ENCODE data around the gene NHLRC2. TPM values are rescaled to one million over a fixed set of nuclear protein-coding genes. Genes with fewer than 3 reads are reported as not detected.

The NHLRC2 gene
- total and polyA plus RNA-seq, 2 experiments from 2014 or later, result 15.5 to 28.1 TPM

DNA sequence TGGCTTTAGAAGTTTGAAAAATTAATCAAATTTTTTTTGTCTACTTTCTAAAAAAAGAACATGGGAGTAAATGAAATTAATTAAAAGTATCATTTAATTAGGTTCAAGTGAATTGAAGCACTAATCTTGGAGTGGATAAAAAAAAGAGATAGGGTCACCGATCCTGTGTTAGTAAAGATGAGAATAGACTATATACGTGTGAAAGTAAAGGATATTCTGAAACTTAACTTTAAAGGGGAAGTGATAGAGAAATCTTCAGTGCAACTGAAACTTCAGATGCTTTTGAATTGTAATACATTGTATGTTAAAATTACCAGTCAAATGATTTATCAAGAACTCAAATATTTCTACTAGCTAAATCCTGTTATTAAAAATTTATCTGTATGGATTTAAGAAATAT lies 4.8 kb downstream of the NHLRC2 start:
- H3K27ac Mint-ChIP-seq, result no peak overlapping the region
- H3K27me3 Mint-ChIP-seq (ENCODE audit: insufficient read depth, low read depth, poor library complexity), result peaks cover 7% of the 10 kb centered on the region
- Histone ChIP-seq H3K79me2 (replicated peaks; ENCODE audit: insufficient read depth) (peaks cover 44% of the 10 kb centered on the region), H3K27ac (ENCODE audit: low read depth) (no peak overlapping the region), H3K27me3 (ENCODE audit: insufficient read depth) (no peaks in the 10 kb centered on the region), H3K4me2 (no peak overlapping the region), H4K20me1 (replicated peaks; ENCODE audit: insufficient read depth) (no peaks in the 10 kb centered on the region), H3K36me3 (ENCODE audit: insufficient read depth) (peaks cover 24% of the 10 kb centered on the region), H3K4me1 (ENCODE audit: insufficient read depth) (peaks cover 11% of the 10 kb centered on the region), H3K9me2 (ENCODE audit: insufficient read depth) (no peaks in the 10 kb centered on the region), H3F3A (replicated peaks; ENCODE audit: low read depth) (no peaks in the 10 kb centered on the region), H3K4me3 (no peak overlapping the region), H2AFZ (no peak overlapping the region)
- TF ChIP-seq STAT1 (IDR thresholded peaks at IDR 0.05; ENCODE audit: unreplicated experiment), result no peak
- no peak for TF ChIP-seq POLR2AphosphoS5 (IDR thresholded peaks at IDR 0.05; ENCODE audit: low read depth)
- DNase-seq (ENCODE audit: low spot score), result no peak
- H3K36me3 Mint-ChIP-seq (ENCODE audit: low read depth), result peaks cover 48% of the 10 kb centered on the region
- peaks cover 8% of the 10 kb centered on the region; the same call in 1 of the 3 replicates for H3K4me1 Mint-ChIP-seq
- ATAC-seq, result no peak
- H3K9me3 Mint-ChIP-seq, result peaks cover 2% of the 10 kb centered on the region; the same call in 1 of the 3 replicates
- H3K4me3 Mint-ChIP-seq, result no peak overlapping the region

DNA sequence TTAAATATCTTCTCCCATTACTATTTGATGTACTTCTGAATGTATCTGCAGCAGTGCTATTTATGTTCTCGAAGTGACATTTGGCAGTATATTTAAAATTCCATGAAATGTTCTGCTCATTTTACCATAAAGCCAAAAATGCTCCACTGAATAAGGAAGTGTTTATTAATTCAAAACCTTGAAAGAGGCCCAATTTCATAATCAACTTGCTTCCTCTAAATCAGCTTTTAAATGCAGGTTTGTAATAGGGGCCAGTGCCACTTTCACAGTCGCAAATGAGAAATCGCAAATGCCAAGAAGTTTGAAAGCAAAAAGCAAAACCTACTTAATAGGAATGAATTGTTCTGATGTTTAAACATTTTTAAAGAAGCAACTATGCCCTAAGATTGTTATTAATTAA lies 11.4 kb downstream of the NHLRC2 start:
- Mint-ChIP-seq H3K36me3 (ENCODE audit: low read depth) (peaks cover 26% of the 10 kb centered on the region), H3K9me3 (no peaks in the 10 kb centered on the region; the same call in 2 of the 3 replicates), H3K4me1 (no peaks in the 10 kb centered on the region), H3K27me3 (ENCODE audit: insufficient read depth, low read depth, poor library complexity) (no peaks in the 10 kb centered on the region), H3K4me3 (no peak overlapping the region), H3K27ac (no peak overlapping the region)
- Histone ChIP-seq H3K79me2 (replicated peaks; ENCODE audit: insufficient read depth) (peaks cover 51% of the 10 kb centered on the region), H3K4me3 (no peak overlapping the region), H3K36me3 (ENCODE audit: insufficient read depth) (peaks cover 2% of the 10 kb centered on the region; the same call in 1 of the 2 replicates), H4K20me1 (replicated peaks; ENCODE audit: insufficient read depth) (peaks cover 8% of the 10 kb centered on the region; the same call in 1 of the 2 replicates), H3F3A (replicated peaks; ENCODE audit: low read depth) (no peaks in the 10 kb centered on the region), H3K9me2 (ENCODE audit: insufficient read depth) (no peaks in the 10 kb centered on the region), H3K4me1 (ENCODE audit: insufficient read depth) (no peaks in the 10 kb centered on the region), H3K4me2 (no peak overlapping the region), H3K27me3 (ENCODE audit: insufficient read depth) (no peaks in the 10 kb centered on the region), H2AFZ (no peak overlapping the region), H3K27ac (ENCODE audit: low read depth) (no peak overlapping the region)
- ATAC-seq, result no peak
- no peak for DNase-seq (ENCODE audit: low spot score)
- TF ChIP-seq JUNB (IDR thresholded peaks at IDR 0.05; ENCODE audit: unreplicated experiment), result no peak
- TF ChIP-seq CREB1 (CRISPR knock-in tag; IDR thresholded peaks at IDR 0.05; ENCODE audit: low read depth), result no peak
- TF ChIP-seq, protein P1, sequence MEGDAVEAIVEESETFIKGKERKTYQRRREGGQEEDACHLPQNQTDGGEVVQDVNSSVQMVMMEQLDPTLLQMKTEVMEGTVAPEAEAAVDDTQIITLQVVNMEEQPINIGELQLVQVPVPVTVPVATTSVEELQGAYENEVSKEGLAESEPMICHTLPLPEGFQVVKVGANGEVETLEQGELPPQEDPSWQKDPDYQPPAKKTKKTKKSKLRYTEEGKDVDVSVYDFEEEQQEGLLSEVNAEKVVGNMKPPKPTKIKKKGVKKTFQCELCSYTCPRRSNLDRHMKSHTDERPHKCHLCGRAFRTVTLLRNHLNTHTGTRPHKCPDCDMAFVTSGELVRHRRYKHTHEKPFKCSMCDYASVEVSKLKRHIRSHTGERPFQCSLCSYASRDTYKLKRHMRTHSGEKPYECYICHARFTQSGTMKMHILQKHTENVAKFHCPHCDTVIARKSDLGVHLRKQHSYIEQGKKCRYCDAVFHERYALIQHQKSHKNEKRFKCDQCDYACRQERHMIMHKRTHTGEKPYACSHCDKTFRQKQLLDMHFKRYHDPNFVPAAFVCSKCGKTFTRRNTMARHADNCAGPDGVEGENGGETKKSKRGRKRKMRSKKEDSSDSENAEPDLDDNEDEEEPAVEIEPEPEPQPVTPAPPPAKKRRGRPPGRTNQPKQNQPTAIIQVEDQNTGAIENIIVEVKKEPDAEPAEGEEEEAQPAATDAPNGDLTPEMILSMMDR (conservative IDR thresholded peaks at IDR 0.05; ENCODE audit: low read depth in 2 of 2), result no peak
- TF ChIP-seq STAT1 (IDR thresholded peaks at IDR 0.05; ENCODE audit: unreplicated experiment), result no peak
- TF ChIP-seq REST (IDR thresholded peaks at IDR 0.05; ENCODE audit: unreplicated experiment), result no peak
- TF ChIP-seq NANOG (IDR thresholded peaks at IDR 0.05; ENCODE audit: borderline replicate concordance), result no peak
- TF ChIP-seq POLR2AphosphoS5 (IDR thresholded peaks at IDR 0.05; ENCODE audit: low read depth), result no peak
- TF ChIP-seq, protein P2, sequence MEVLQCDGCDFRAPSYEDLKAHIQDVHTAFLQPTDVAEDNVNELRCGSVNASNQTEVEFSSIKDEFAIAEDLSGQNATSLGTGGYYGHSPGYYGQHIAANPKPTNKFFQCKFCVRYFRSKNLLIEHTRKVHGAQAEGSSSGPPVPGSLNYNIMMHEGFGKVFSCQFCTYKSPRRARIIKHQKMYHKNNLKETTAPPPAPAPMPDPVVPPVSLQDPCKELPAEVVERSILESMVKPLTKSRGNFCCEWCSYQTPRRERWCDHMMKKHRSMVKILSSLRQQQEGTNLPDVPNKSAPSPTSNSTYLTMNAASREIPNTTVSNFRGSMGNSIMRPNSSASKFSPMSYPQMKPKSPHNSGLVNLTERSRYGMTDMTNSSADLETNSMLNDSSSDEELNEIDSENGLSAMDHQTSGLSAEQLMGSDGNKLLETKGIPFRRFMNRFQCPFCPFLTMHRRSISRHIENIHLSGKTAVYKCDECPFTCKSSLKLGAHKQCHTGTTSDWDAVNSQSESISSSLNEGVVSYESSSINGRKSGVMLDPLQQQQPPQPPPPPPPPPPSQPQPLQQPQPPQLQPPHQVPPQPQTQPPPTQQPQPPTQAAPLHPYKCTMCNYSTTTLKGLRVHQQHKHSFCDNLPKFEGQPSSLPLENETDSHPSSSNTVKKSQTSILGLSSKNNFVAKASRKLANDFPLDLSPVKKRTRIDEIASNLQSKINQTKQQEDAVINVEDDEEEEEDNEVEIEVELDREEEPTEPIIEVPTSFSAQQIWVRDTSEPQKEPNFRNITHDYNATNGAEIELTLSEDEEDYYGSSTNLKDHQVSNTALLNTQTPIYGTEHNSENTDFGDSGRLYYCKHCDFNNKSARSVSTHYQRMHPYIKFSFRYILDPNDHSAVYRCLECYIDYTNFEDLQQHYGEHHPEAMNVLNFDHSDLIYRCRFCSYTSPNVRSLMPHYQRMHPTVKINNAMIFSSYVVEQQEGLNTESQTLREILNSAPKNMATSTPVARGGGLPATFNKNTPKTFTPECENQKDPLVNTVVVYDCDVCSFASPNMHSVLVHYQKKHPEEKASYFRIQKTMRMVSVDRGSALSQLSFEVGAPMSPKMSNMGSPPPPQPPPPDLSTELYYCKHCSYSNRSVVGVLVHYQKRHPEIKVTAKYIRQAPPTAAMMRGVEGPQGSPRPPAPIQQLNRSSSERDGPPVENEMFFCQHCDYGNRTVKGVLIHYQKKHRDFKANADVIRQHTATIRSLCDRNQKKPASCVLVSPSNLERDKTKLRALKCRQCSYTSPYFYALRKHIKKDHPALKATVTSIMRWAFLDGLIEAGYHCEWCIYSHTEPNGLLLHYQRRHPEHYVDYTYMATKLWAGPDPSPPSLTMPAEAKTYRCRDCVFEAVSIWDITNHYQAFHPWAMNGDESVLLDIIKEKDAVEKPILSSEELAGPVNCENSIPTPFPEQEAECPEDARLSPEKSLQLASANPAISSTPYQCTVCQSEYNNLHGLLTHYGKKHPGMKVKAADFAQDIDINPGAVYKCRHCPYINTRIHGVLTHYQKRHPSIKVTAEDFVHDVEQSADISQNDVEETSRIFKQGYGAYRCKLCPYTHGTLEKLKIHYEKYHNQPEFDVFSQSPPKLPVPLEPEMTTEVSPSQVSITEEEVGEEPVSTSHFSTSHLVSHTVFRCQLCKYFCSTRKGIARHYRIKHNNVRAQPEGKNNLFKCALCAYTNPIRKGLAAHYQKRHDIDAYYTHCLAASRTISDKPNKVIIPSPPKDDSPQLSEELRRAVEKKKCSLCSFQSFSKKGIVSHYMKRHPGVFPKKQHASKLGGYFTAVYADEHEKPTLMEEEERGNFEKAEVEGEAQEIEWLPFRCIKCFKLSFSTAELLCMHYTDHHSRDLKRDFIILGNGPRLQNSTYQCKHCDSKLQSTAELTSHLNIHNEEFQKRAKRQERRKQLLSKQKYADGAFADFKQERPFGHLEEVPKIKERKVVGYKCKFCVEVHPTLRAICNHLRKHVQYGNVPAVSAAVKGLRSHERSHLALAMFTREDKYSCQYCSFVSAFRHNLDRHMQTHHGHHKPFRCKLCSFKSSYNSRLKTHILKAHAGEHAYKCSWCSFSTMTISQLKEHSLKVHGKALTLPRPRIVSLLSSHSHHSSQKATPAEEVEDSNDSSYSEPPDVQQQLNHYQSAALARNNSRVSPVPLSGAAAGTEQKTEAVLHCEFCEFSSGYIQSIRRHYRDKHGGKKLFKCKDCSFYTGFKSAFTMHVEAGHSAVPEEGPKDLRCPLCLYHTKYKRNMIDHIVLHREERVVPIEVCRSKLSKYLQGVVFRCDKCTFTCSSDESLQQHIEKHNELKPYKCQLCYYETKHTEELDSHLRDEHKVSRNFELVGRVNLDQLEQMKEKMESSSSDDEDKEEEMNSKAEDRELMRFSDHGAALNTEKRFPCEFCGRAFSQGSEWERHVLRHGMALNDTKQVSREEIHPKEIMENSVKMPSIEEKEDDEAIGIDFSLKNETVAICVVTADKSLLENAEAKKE (CRISPR knock-in tag; IDR thresholded peaks at IDR 0.05), result no peak
- TF ChIP-seq ZNF331 (CRISPR knock-in tag; IDR thresholded peaks at IDR 0.05; ENCODE audit: low read depth), result no peak
- TF ChIP-seq ZNF114 (CRISPR knock-in tag; IDR thresholded peaks at IDR 0.05), result no peak
- TF ChIP-seq EZH2phosphoT487 (IDR thresholded peaks at IDR 0.05; ENCODE audit: unreplicated experiment), result no peak

All from GM23338 (cell line).